GM12874 (cell line): Measurements from ENCODE around the gene CEL.

Experiments
- TF ChIP-seq, protein P1 (sequence below): IDR thresholded peaks from 2 replicates; pipeline ENCODE4 v1.5.1; 2011; ENCODE audit warnings: low read depth, mild to moderate bottlenecking, control low read depth, low read length, moderate library complexity; ENCODE audit not compliant: insufficient read depth

Gene CEL

DNA sequence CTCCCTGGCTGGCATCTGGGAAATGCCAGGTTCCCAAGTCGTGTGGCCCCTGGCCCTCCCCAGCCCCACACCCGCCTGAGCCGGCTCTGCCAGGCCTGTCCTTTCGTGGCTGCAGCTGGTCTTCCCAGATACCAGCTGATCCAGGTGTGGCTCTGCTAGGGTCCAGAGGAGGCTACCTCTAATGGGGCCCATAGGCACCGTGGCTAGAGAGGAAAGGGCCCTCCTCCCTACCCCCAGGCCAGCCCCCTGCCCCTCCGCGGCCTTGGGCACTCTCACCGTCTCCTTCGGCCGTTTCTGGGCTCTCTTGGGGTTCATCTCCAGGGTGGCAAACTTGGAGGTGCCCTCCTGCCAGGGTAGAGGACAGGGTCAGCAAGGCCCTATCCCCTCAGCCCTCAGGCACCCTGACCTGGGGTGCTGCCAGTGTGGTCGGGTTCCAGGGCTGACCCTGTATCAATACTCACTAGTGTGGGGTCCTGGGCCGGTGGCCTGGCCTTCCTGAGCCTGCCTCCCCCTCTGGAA, 42.3 kb downstream of the CEL start:
- TF ChIP-seq, protein P1, sequence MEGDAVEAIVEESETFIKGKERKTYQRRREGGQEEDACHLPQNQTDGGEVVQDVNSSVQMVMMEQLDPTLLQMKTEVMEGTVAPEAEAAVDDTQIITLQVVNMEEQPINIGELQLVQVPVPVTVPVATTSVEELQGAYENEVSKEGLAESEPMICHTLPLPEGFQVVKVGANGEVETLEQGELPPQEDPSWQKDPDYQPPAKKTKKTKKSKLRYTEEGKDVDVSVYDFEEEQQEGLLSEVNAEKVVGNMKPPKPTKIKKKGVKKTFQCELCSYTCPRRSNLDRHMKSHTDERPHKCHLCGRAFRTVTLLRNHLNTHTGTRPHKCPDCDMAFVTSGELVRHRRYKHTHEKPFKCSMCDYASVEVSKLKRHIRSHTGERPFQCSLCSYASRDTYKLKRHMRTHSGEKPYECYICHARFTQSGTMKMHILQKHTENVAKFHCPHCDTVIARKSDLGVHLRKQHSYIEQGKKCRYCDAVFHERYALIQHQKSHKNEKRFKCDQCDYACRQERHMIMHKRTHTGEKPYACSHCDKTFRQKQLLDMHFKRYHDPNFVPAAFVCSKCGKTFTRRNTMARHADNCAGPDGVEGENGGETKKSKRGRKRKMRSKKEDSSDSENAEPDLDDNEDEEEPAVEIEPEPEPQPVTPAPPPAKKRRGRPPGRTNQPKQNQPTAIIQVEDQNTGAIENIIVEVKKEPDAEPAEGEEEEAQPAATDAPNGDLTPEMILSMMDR, result no peak

DNA sequence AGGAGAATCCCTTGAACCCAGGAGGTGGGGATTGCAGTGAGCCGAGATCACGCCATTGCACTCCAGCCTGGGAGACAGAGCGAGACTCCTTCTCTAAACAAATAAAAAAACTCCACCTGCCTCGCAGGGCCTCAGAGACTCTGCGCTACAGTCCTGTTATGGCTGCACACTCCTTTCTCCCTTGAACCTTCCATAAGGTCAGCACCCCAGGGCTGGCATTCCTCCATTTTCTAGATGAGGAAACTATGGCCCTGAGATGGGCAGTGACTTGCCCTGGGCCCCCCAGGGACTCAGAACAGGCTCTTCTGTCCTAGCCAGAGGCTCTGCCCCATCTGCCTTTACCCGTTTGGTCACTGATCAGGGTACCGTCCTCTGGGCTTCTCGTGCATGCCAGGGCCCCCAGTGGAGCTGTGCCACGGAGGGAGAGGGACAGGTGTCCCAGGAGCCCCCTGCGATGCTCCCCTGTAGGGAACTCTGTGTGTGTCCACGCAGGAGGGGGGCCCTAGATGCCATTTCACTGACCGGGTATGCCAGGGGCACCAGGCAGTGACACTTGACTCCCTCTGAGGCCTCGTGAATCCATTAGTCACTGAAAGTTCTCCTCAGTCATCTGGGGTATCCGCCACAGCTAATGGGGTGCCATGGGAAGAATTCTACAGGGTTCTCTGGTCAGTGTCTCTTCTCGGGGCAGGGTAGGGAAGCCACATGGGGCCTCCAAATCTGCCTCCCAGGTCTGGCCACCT, 43.1 kb downstream of the CEL start:
- TF ChIP-seq, protein P1, result no peak

DNA sequence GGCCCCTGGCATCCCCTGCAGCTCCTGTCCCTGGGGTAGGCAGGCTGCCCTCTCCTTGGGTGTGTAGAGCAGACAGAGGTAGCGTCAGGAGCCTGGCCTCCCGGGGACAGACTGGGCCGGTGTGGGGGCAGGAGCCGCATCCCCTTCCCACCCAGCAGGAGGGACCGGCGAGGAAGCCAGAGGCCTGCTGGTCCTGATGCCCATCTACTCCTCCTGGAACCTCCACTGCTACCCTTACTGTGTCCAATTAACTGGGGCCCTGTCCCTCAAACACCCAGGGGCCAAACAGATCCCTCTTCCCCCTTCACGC, 43.6 kb downstream of the CEL start:
- TF ChIP-seq, protein P1, result no peak

DNA sequence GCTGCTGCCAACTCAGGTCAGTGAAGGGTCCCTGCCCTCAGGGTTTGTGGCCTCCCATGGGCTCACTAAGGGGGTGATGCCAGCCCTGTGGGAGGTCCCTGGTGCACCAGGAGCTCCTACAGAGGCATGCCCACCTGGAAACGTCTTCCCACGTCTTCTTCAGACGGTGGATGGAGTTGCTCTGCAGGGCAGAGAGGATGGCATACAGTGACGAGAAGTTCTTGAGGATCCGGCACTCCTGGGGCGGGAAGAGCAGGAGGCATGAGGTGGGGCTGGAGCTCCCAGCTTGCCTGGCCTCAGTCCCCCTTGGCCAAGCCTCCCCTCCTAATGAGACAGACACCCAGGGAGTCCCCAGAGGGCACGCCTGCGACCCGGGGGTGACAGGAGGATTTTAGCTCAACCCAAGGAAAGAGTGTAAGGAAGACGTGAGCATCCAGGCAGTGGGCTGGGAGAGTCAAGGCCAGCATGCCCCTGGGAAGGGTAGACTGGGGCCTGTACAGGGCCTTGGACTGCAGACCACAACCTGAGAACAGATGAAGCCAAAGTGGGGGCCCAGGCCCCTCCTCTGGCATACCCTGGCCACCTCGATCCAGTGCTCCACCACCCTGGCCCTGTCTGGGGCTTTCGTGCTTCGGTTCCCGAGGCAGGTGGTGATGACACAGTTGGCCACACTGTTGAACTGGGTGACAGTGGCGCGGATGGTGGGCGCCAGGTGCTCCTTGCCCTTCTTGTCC, 44.9 kb downstream of the CEL start:
- TF ChIP-seq, protein P1, result no peak

DNA sequence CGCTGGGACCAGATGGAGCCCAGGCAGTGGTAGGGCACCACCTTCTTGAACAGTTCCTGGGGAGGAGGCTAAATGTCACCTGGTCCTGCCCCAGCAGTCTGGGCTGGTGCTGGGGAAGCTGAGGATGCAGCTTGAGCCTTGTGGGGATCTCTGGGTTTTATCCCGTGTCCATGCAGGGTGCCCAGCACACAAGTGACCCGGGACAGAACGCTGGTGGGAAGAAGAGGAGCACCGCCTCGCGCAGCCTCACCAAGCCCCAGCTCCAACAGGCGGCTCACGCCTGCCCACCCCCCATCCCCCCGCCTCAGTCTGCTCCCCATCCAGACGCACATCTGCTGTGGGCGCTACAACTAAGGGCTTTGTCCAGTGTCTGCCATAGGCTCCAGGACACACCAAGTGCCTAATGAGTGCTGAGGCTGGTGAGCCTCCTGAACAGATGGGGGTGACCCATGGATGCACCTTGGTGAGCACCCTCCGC, 45.5 kb downstream of the CEL start:
- TF ChIP-seq, protein P1, result no peak

DNA sequence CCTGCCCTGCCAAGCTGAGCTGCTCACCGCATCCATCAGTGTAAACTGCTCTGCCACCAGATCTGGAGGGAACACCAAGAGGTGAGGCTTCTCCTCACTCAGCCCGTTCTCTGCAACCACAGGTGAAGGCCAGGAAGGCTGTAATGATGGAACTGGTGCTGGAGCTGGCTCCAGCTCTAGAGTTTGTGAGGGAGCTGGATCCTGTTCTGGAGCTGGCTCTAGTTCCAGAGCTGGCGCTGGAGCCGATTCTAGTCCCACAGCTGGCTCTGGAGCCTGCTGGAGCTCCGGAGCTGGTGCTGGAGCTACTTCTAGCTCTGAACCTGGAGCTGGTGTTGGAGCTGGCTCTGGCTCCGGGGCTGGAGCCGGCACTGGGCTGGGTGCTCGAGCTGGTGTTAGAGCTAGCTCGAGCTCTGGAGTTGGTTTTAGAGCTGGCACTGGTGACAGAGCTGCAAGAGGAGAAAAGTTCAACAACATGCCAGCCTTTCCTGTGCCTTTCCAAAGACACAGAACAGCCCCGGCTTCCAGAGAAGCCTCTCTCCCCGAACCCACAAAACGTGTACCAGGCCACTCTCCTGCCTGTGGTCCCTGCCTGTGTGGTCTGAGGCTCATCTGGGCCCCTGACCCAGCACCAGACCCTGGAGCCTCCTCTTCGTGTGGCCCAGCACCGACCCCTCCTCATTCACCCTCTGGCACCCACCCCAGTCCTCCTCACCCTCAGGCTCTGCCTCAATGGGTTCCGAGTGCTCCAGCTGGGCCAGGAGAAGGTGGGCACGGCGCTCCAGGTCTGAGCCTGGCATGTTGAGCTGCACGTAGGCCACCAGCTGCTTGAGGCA, 46.4 kb downstream of the CEL start:
- TF ChIP-seq, protein P1, result no peak
